ENCODE results near the gene XYLT1. TPM values are rescaled to one million over a fixed set of nuclear protein-coding genes. Genes with fewer than 3 reads are reported as not detected.

XYLT1 gene
- total and polyA plus RNA-seq, 2 of the 4 experiments (the other 2 are of a cell fraction): 9.0 to 12.7 TPM

DNA sequence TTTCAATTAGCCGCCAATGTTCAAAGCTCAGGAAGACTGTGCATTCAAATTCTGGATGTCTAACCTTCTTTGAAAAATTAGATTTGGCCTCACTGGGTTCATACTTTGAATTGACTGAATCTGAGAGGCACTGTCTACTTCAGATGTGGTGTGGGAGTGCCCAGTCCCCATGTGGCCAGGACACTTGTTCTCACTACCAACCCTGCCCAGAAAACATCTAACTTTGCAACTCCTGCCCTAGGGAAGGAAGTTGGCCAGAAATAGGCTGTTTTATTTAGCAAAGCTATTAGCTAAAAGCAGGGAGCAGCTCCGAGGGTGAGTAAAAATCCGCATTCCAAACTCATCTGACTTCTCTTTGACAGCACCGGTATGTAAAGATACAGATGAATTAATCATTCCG is 86.3 kb downstream of the XYLT1 start:
- ChIA-PET POLR2A (ENCODE audit: unreplicated experiment) (no interaction called here), CTCF (interaction anchor here (1.4 kb wide), 1 partner anchor 36 kb away, joined by 5 read pairs; no protein-coding TSS in a partner anchor)
- ATAC-seq (ENCODE audit: low read depth): no peak
- WGBS, 2 experiments (ENCODE audit: extremely low coverage in 2 of 2, insufficient read length in 1 of 2): 100% methylated on average over 2 of the region's 5 CpGs; no CpG with 5 or more reads in 1 of the 2 experiments
- no peak overlapping the region for H2BK15ac ChIP-seq (ENCODE audit: low read depth, low read length)
- intact Hi-C loops (cut with micrococcal nuclease): no loop called here
- no peak overlapping the region for H3K9ac ChIP-seq (ENCODE audit: low read depth, low read length)
- H3K4me1 ChIP-seq (ENCODE audit: control insufficient read depth, insufficient read depth, low read length): peaks cover 4% of the 10 kb centered on the region
- H4K8ac ChIP-seq (ENCODE audit: low read depth in 2 of 2, low read length in 2 of 2): no peak overlapping the region
- no peak overlapping the region for H3K23ac ChIP-seq (ENCODE audit: low read depth, low read length)
- peaks cover 4% of the 10 kb centered on the region; the same call in 1 of the 2 replicates for H3K9me1 ChIP-seq (ENCODE audit: insufficient read depth, low read length)
- no peak overlapping the region for H3K56ac ChIP-seq (ENCODE audit: extremely low read depth, insufficient read depth, low read length)
- peaks cover 11 to 44% of the 10 kb centered on the region in 2 experiments; a peak in 3 of 4 replicates for H3K79me1 ChIP-seq (ENCODE audit: low read depth in 1 of 2, low read length in 2 of 2)
- H3K36me3 ChIP-seq (ENCODE audit: control insufficient read depth, insufficient read depth, low read length): no peaks in the 10 kb centered on the region
- H3K27me3 ChIP-seq (ENCODE audit: control insufficient read depth, insufficient read depth, low read length): no peaks in the 10 kb centered on the region
- no peaks in the 10 kb centered on the region for H3K9me3 ChIP-seq (ENCODE audit: control insufficient read depth, insufficient read depth, low read length)
- no peak overlapping the region for H2BK120ac ChIP-seq (ENCODE audit: low read depth, low read length)
- H2AK9ac ChIP-seq (replicated peaks; ENCODE audit: low read depth, low read length, poor library complexity): no peak overlapping the region
- no peak overlapping the region for H2BK20ac ChIP-seq (ENCODE audit: low read depth, low read length)
- no peak overlapping the region for H3K18ac ChIP-seq (ENCODE audit: low read depth, low read length)
- H4K91ac ChIP-seq (ENCODE audit: insufficient read depth, low read depth, low read length): no peak overlapping the region
- BruUV-seq (replicated peaks): no TSS peak
- H3K4me3 ChIP-seq (ENCODE audit: insufficient read depth, low read depth, low read length): no peak overlapping the region
- DNase-seq: no peak
- no peak overlapping the region for H2AFZ ChIP-seq (replicated peaks; ENCODE audit: low read length, poor library complexity)
- in situ Hi-C loops (cut with MboI; ENCODE audit: low sequenced_read_pairs): no loop called here
- H2AK5ac ChIP-seq (ENCODE audit: low read depth, low read length): no peak overlapping the region
- peaks cover 33% of the 10 kb centered on the region for H4K20me1 ChIP-seq (ENCODE audit: insufficient read depth, low read length)
- no peak overlapping the region for H3K14ac ChIP-seq (replicated peaks; ENCODE audit: low read depth, low read length)
- no peak overlapping the region for H4K5ac ChIP-seq (ENCODE audit: low read depth, low read length)
- H3K27ac ChIP-seq (ENCODE audit: insufficient read depth, low read length): no peak overlapping the region
- dilution Hi-C loops (cut with HindIII; ENCODE audit: low sequenced_read_pairs, unreplicated experiment): no loop called here
- no peak overlapping the region for H2BK5ac ChIP-seq (ENCODE audit: low read depth, low read length, poor library complexity, severe bottlenecking)
- H3K4me2 ChIP-seq (ENCODE audit: low read depth, low read length): no peak overlapping the region
- no peak overlapping the region for H3K4ac ChIP-seq (ENCODE audit: low read depth, low read length)
- TF ChIP-seq RAD21 (IDR thresholded peaks at IDR 0.05; ENCODE audit: low read length) (no peak), SMC3 (IDR thresholded peaks at IDR 0.05; ENCODE audit: low read depth, low read length) (no peak), MAZ (IDR thresholded peaks at IDR 0.05; ENCODE audit: borderline replicate concordance, low read depth, low read length) (no peak), MAFK (IDR thresholded peaks at IDR 0.05; ENCODE audit: low read depth, low read length) (no peak), CEBPB (IDR thresholded peaks at IDR 0.05; ENCODE audit: low read depth, low read length) (no peak), CHD1 (IDR thresholded peaks at IDR 0.05; ENCODE audit: low read depth, low read length) (no peak), POLR2A (IDR thresholded peaks at IDR 0.05; ENCODE audit: low read depth, low read length) (no peak), BHLHE40 (IDR thresholded peaks at IDR 0.05; ENCODE audit: low read depth, low read length) (no peak)
- TF ChIP-seq, protein P1, sequence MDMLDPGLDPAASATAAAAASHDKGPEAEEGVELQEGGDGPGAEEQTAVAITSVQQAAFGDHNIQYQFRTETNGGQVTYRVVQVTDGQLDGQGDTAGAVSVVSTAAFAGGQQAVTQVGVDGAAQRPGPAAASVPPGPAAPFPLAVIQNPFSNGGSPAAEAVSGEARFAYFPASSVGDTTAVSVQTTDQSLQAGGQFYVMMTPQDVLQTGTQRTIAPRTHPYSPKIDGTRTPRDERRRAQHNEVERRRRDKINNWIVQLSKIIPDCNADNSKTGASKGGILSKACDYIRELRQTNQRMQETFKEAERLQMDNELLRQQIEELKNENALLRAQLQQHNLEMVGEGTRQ (IDR thresholded peaks at IDR 0.05; ENCODE audit: low read depth, low read length): no peak
- TF ChIP-seq, protein P2, sequence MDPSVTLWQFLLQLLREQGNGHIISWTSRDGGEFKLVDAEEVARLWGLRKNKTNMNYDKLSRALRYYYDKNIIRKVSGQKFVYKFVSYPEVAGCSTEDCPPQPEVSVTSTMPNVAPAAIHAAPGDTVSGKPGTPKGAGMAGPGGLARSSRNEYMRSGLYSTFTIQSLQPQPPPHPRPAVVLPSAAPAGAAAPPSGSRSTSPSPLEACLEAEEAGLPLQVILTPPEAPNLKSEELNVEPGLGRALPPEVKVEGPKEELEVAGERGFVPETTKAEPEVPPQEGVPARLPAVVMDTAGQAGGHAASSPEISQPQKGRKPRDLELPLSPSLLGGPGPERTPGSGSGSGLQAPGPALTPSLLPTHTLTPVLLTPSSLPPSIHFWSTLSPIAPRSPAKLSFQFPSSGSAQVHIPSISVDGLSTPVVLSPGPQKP (IDR thresholded peaks at IDR 0.05; ENCODE audit: borderline replicate concordance, low read depth, low read length): no peak
- TF ChIP-seq, protein P3, sequence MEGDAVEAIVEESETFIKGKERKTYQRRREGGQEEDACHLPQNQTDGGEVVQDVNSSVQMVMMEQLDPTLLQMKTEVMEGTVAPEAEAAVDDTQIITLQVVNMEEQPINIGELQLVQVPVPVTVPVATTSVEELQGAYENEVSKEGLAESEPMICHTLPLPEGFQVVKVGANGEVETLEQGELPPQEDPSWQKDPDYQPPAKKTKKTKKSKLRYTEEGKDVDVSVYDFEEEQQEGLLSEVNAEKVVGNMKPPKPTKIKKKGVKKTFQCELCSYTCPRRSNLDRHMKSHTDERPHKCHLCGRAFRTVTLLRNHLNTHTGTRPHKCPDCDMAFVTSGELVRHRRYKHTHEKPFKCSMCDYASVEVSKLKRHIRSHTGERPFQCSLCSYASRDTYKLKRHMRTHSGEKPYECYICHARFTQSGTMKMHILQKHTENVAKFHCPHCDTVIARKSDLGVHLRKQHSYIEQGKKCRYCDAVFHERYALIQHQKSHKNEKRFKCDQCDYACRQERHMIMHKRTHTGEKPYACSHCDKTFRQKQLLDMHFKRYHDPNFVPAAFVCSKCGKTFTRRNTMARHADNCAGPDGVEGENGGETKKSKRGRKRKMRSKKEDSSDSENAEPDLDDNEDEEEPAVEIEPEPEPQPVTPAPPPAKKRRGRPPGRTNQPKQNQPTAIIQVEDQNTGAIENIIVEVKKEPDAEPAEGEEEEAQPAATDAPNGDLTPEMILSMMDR (conservative IDR thresholded peaks at IDR 0.05; ENCODE audit: low read depth, low read length): no peak
